ENCODE measurements around the gene S1PR4.
"Not testable (repeated sequence)": the region's sequence is repeated elsewhere in the genome, so short reads cannot be mapped to it uniquely, and the experiment has no call there.

The S1PR4 gene

GRCh38 chr19:3220576-3220975 lies 42.0 kb downstream of the S1PR4 start:
- no peak for DNase-seq (ENCODE audit: low read depth in 2 of 2)

DNA sequence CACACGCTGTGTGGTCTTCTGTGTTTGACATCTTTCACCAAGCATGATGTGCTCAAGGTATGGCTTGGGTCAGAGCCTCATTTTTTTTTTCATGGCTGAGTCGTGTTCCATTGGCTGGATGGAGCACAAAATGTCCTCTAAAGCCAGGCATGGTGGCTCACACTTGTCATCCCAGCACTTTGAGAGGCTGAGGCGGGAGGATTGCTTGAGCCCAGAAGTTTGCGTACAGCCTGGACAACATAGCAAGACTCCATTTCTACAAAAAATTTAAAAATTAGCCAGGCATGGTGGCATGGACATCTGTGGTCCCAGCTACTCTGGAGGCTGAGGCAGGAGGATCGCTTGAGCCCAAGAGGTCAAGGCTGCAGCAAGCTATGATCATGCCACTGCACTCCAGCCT lies 43.0 kb downstream of the S1PR4 start:
- DNase-seq (ENCODE audit: low read depth in 2 of 2), result not testable (repeated sequence)

GRCh38 chr19:3222709-3223108 lies 44.1 kb downstream of the S1PR4 start:
- no peak for DNase-seq (ENCODE audit: low read depth in 2 of 2)

GRCh38 chr19:3224346-3225168 lies 46.0 kb downstream of the S1PR4 start, which contains the start of gene CELF5:
Gene CELF5 (plus strand): TSS chr19:3224661. CDS start chr19:3224740, 79 bp downstream.
- DNase-seq (ENCODE audit: low read depth in 2 of 2), result peak; percentile 14 to 56

DNA sequence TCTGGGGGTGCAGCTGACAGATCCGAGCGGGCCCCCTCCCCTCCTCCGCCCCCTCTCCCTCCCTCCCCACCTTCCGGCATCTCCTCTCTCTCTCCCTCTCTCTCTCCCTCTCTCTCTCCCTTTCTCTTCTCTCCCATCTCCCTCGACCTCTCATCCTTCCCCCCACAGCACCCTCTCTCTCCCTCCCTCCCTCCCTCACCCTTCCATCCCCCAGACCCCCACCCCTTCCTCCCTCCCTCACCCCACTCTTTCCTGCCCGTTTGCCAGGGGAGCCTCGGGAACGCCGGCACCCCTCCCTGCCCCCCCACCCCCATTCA lies 46.6 kb downstream of the S1PR4 start:
- no peak for DNase-seq (ENCODE audit: low read depth in 2 of 2)

GRCh38 chr19:3225677-3226093 lies 47.1 kb downstream of the S1PR4 start:
- DNase-seq (ENCODE audit: low read depth in 2 of 2), result no peak

DNA sequence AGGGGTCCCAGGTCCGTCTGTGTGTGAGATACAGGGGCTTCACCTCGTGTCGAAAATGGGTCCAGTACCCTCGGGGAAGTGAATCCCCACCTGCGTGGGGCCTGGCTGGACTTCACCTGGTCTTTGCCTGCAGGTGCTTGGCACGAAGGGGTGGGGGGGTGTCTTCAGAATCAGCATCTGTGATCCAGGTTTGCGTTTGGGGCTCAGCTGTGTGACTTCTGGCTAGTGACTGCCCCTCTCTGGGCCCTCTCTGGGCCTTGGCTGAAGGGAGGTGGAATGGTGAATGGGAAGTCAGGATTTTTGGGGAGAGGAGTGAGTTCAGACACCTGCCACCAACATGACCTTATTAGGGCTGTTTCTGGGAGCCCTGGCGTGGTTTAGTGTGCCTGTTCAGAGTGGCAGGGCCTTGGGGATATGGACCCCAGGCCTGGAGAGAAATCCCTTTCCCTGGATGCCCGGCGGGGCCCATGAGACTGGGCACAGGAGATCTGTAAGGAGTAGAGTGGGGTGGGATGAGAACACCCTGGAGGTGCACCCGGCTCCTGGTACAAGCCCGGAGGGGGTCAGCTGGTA lies 48.6 kb downstream of the S1PR4 start:
- DNase-seq (ENCODE audit: low read depth in 2 of 2), result no peak

DNA sequence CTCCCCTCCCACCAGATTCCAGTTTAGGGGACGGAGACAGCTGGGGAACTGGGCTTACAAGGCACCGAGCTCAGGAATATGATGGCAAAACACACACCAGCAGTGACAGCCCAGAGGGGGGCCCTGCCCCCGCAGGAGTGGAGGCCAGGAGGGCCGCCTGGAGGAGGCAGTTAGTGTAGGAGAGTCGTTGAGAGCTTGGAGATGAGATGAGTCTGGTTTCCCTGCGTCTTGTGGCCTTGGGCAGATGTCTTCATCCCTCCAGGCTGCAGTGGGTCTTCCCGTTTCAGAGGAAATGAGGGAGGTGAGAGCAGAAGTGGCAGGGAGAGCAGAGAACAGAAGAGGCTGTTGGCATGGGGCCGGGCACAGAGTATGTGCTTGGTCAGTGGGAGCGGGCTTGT lies 50.8 kb downstream of the S1PR4 start:
- DNase-seq (ENCODE audit: low read depth in 2 of 2), result no peak
